ENCODE results near the gene ACTN4. TPM values are rescaled to one million over a fixed set of nuclear protein-coding genes. Genes with fewer than 3 reads are reported as not detected.

The ACTN4 gene
- total and polyA plus RNA-seq, 2 of the 4 experiments (the other 2 are of a cell fraction), result 541 to 659 TPM

DNA sequence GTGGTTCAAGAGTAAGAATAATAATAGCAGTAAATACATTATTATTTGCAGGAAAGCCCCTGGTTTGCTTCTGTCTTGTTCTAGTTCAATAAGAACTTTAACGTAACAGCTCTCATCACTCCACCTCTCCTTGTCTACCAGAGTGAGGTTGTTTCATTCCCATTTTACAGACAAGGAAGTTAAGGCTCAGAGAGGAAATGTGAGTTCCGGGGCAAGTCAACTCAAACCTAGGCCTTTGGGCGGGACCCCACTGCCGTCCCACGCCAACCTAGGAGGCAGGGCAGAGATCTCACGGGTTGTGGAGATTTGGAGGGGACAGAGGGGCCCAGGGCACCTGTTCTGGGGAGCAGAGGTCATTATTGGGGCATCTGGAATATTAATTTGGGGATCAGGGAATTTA is 31.2 kb upstream of the ACTN4 start:
- Histone ChIP-seq H3K9me3 (ENCODE audit: control insufficient read depth, insufficient read depth, low read length) (no peaks in the 10 kb centered on the region), H2AFZ (replicated peaks; ENCODE audit: low read length, poor library complexity) (no peak overlapping the region), H3K56ac (ENCODE audit: extremely low read depth, insufficient read depth, low read length) (no peak overlapping the region), H3K4me3 (ENCODE audit: insufficient read depth, low read depth, low read length) (no peak overlapping the region), H3K9ac (ENCODE audit: low read depth, low read length) (no peak overlapping the region), H2AK9ac (replicated peaks; ENCODE audit: low read depth, low read length, poor library complexity) (no peak overlapping the region), H2BK120ac (ENCODE audit: low read depth, low read length) (no peak overlapping the region), H3K4me2 (ENCODE audit: low read depth, low read length) (no peak overlapping the region), H2BK15ac (ENCODE audit: low read depth, low read length) (no peak overlapping the region), H2BK20ac (ENCODE audit: low read depth, low read length) (no peak overlapping the region), H2BK5ac (ENCODE audit: low read depth, low read length, poor library complexity, severe bottlenecking) (no peak overlapping the region), H3K4me1 (ENCODE audit: control insufficient read depth, insufficient read depth, low read length) (peaks cover 6% of the 10 kb centered on the region; the same call in 1 of the 2 replicates), H3K23ac (ENCODE audit: low read depth, low read length) (no peak overlapping the region), H3K27ac (ENCODE audit: insufficient read depth, low read length) (no peak overlapping the region), H4K5ac (ENCODE audit: low read depth, low read length) (no peak overlapping the region), H4K91ac (ENCODE audit: insufficient read depth, low read depth, low read length) (no peak overlapping the region), H3K27me3 (ENCODE audit: control insufficient read depth, insufficient read depth, low read length) (no peaks in the 10 kb centered on the region), H3K18ac (ENCODE audit: low read depth, low read length) (no peak overlapping the region), H3K36me3 (ENCODE audit: control insufficient read depth, insufficient read depth, low read length) (peaks cover 4% of the 10 kb centered on the region), H3K9me1 (ENCODE audit: insufficient read depth, low read length) (peaks cover 7% of the 10 kb centered on the region), H3K79me1 (ENCODE audit: low read depth in 1 of 2, low read length in 2 of 2) (peaks cover 13 to 20% of the 10 kb centered on the region in 2 experiments; a peak in 3 of 4 replicates), H2AK5ac (ENCODE audit: low read depth, low read length) (no peak overlapping the region), H3K4ac (ENCODE audit: low read depth, low read length) (no peak overlapping the region), H4K8ac (ENCODE audit: low read depth in 2 of 2, low read length in 2 of 2) (no peak overlapping the region), H4K20me1 (ENCODE audit: insufficient read depth, low read length) (peaks cover 6% of the 10 kb centered on the region; the same call in 1 of the 2 replicates), H3K14ac (replicated peaks; ENCODE audit: low read depth, low read length) (no peak overlapping the region)
- in situ Hi-C loops (cut with MboI; ENCODE audit: low sequenced_read_pairs), result no loop called here
- ATAC-seq (ENCODE audit: low read depth) (no peak), DNase-seq (no peak)
- TF ChIP-seq BHLHE40 (IDR thresholded peaks at IDR 0.05; ENCODE audit: low read depth, low read length) (no peak), RCOR1 (IDR thresholded peaks at IDR 0.05; ENCODE audit: insufficient replicate concordance, low read length) (no peak), CEBPB (IDR thresholded peaks at IDR 0.05; ENCODE audit: low read depth, low read length) (no peak), MAFK (IDR thresholded peaks at IDR 0.05; ENCODE audit: low read depth, low read length) (no peak), CHD1 (IDR thresholded peaks at IDR 0.05; ENCODE audit: low read depth, low read length) (no peak), POLR2A (IDR thresholded peaks at IDR 0.05; ENCODE audit: low read depth, low read length) (no peak), MAZ (IDR thresholded peaks at IDR 0.05; ENCODE audit: borderline replicate concordance, low read depth, low read length) (no peak), FOS (IDR thresholded peaks at IDR 0.05; ENCODE audit: low read depth, low read length) (no peak), RFX5 (IDR thresholded peaks at IDR 0.05; ENCODE audit: low read depth, low read length) (no peak), MXI1 (IDR thresholded peaks at IDR 0.05; ENCODE audit: borderline replicate concordance, low read depth, low read length) (no peak)
- TF ChIP-seq, protein P1, sequence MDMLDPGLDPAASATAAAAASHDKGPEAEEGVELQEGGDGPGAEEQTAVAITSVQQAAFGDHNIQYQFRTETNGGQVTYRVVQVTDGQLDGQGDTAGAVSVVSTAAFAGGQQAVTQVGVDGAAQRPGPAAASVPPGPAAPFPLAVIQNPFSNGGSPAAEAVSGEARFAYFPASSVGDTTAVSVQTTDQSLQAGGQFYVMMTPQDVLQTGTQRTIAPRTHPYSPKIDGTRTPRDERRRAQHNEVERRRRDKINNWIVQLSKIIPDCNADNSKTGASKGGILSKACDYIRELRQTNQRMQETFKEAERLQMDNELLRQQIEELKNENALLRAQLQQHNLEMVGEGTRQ (IDR thresholded peaks at IDR 0.05; ENCODE audit: low read depth, low read length), result no peak
- TF ChIP-seq, protein P2, sequence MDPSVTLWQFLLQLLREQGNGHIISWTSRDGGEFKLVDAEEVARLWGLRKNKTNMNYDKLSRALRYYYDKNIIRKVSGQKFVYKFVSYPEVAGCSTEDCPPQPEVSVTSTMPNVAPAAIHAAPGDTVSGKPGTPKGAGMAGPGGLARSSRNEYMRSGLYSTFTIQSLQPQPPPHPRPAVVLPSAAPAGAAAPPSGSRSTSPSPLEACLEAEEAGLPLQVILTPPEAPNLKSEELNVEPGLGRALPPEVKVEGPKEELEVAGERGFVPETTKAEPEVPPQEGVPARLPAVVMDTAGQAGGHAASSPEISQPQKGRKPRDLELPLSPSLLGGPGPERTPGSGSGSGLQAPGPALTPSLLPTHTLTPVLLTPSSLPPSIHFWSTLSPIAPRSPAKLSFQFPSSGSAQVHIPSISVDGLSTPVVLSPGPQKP (IDR thresholded peaks at IDR 0.05; ENCODE audit: borderline replicate concordance, low read depth, low read length), result no peak
- TF ChIP-seq, protein P3, sequence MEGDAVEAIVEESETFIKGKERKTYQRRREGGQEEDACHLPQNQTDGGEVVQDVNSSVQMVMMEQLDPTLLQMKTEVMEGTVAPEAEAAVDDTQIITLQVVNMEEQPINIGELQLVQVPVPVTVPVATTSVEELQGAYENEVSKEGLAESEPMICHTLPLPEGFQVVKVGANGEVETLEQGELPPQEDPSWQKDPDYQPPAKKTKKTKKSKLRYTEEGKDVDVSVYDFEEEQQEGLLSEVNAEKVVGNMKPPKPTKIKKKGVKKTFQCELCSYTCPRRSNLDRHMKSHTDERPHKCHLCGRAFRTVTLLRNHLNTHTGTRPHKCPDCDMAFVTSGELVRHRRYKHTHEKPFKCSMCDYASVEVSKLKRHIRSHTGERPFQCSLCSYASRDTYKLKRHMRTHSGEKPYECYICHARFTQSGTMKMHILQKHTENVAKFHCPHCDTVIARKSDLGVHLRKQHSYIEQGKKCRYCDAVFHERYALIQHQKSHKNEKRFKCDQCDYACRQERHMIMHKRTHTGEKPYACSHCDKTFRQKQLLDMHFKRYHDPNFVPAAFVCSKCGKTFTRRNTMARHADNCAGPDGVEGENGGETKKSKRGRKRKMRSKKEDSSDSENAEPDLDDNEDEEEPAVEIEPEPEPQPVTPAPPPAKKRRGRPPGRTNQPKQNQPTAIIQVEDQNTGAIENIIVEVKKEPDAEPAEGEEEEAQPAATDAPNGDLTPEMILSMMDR (conservative IDR thresholded peaks at IDR 0.05; ENCODE audit: low read depth, low read length), result no peak
- intact Hi-C loops (cut with micrococcal nuclease), result no loop called here
- dilution Hi-C loops (cut with HindIII; ENCODE audit: low sequenced_read_pairs, unreplicated experiment), result no loop called here
- ChIA-PET CTCF (interaction anchor here (0.6 kb wide), 1 partner anchor 8 kb away, joined by 3 read pairs; no protein-coding TSS in a partner anchor), POLR2A (ENCODE audit: unreplicated experiment) (no interaction called here)
- no TSS peak for BruUV-seq (replicated peaks)
- 79% methylated on average over 5 of the region's 6 CpGs; no CpG with 5 or more reads in 1 of the 2 experiments for WGBS, 2 experiments (ENCODE audit: extremely low coverage in 2 of 2, insufficient read length in 1 of 2)

All from IMR-90 (cell line).